ENCODE data around the gene DHCR24.

DNA sequence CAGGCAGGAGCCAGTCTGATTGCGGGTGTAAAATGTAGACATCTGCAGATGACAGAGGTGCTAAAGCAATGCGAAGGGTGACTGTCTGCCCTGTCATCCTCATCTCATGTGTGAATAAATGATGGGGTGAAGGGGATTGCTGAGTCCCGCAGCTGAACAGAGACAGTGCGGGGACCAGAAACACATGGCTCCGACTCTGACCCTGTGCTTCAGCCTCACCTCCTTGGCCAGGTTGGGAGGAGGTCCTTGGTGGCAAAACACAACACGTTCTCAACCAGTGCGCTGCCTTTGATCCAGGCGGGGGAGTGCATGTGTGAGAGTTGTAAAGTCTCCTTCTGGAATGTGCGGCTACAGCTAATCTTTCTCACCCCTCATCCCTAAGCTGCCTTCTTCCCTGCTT, 53.9 kb downstream of the DHCR24 start:
- TF ChIP-seq CTCF (conservative IDR thresholded peaks at IDR 0.05; ENCODE audit: low read length) = no peak
- no peak for TF ChIP-seq EZH2phosphoT487 (IDR thresholded peaks at IDR 0.05; ENCODE audit: borderline replicate concordance)

All from Loucy (cell line).